ENCODE results near the gene BRF1. TPM values are rescaled to one million over a fixed set of nuclear protein-coding genes. Genes with fewer than 3 reads are reported as not detected.

Gene BRF1
- total RNA-seq, 1 experiment from 2014 or later = 25.0 TPM

GRCh38 chr14:105241641-105242040 is 59.2 kb downstream of the BRF1 start:
- DNase-seq = no peak
- H3K36me3 ChIP-seq = no peaks in the 10 kb centered on the region
- no peaks in the 10 kb centered on the region for H3K27me3 ChIP-seq
- no peak overlapping the region for H3K4me3 ChIP-seq
- H3K9me3 ChIP-seq = no peaks in the 10 kb centered on the region

DNA sequence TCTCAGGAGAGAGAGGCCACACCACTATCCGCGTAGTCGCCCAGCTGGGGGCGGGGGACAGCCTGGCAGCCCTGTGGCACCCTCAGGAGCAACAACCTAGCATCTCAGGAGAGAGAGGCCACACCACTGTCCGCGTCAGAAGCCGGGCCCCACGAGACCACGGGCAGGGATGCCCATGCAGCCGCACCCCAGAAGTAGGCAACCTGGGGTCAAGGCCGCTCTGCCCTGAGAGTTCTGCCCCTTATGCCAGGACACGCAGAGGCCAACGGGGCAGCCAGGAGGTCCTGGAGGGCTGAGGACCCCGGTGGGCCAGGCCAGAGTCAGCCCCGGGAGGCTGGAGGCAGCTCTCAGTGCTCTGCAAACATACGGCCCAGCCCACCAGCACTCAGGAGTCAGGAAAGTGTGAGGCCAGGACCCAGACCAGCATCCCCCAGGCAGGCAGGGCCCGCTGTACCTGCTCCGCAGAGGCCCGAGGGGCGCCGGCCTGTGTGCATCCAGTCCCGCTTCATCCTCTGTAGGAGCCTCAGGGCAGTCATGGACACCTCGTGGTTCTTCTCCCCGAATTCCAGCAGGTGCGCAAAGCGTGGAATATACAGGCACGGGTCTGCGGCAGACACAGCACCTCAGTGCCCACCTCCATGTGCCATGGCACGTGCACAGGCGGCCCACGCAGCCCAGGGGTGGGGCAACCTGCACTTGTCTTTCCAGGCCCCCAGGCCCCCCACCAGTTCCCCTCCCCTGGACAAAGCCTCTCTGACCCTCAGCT is 59.8 kb downstream of the BRF1 start:
- H3K27me3 ChIP-seq = no peaks in the 10 kb centered on the region
- no peak overlapping the region for H3K4me3 ChIP-seq
- no peaks in the 10 kb centered on the region for H3K9me3 ChIP-seq
- DNase-seq = no peak
- H3K36me3 ChIP-seq = no peaks in the 10 kb centered on the region

DNA sequence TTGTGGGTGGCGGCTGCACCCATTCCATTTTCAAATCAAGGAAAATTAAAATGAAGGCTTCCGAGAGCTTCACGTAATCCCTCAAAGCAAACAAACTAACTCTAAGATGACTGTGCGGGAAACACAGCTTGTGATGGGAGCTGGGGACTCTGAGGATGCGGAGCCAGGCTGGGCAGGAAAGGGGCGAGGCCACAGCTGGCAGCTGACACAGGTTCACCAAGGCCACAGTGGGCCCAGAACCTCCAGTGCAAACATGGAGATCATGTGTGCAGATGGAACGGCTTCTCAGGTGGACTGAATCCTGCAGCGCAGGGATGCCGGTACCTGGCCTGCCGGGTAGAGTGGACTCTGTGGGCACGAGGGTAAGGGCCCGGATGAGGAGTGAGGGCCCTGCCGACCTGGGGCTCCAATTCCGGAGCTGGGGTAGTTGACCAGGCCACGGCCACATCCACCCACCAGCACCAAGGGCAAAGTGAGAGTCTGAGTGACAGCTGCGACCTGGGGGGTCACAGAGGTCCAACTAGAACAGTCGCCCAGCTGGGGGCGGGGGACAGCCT is 71.6 kb downstream of the BRF1 start:
- no peaks in the 10 kb centered on the region for H3K27me3 ChIP-seq
- no peak overlapping the region for H3K4me3 ChIP-seq
- DNase-seq = no peak
- H3K9me3 ChIP-seq = no peaks in the 10 kb centered on the region
- H3K36me3 ChIP-seq = no peaks in the 10 kb centered on the region

DNA sequence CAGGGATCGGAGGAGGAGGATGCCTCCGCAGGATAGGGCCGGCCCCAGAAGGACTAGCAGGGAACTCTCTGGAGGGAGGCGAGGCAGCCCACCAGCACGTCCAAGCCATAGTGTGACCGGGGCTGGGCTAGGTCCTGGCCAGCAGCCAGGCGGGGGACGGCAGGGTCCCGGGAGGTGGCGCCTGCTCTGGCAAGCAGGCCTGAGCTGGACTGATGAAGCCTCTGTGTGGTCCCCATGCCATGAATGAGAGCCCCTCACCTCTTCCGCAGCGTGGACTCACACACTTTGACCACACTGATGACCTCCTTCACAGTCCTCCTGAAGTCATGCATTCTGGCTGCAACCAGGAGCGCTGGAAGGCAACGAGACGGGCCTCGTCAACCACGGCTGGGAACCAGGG is 72.2 kb downstream of the BRF1 start:
- no peak for DNase-seq
- Histone ChIP-seq H3K4me3 (no peak overlapping the region), H3K27me3 (no peaks in the 10 kb centered on the region), H3K36me3 (no peaks in the 10 kb centered on the region), H3K9me3 (no peaks in the 10 kb centered on the region)

DNA sequence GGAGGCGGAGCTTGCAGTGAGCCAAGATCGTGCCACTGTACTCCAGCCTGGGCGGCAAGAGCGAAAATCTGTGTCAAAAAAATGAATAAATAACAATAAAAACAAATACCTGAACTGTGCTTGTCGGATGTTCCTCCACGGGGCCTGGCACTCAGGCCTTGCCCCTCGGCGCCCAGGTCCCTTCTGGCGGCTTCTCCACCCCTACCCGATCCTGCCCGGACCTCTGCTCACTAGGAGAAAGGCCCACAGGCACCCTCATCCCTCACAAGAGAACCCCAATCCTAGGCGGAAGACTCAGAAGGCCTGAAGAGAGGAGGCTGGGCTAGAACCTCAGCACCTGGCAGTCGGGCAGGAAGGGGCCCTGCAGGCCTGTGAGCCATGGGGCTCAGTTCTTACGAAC is 73.5 kb downstream of the BRF1 start:
- H3K9me3 ChIP-seq = no peaks in the 10 kb centered on the region
- H3K4me3 ChIP-seq = no peak overlapping the region
- no peaks in the 10 kb centered on the region for H3K27me3 ChIP-seq
- DNase-seq = no peak
- no peaks in the 10 kb centered on the region for H3K36me3 ChIP-seq

DNA sequence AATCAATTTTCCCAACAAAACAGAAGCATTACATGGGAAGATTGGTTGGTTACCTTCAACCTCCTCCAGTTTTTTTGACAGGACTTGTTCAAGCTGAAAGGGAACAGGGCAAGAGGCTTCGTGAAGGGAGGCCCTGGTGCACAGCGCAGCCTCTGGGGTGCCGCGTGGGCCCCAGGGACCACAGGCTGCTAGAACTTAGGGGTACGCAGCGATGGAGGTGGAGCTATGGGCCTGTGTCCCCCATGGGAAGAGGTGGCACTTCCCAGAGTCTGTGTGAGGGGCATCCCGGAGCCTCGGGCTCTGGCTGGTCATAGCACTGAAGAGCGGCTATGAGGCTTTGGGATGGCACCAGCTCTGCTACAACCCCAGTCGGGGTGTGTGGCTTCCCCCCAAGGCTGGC is 74.6 kb downstream of the BRF1 start:
- no peaks in the 10 kb centered on the region for H3K36me3 ChIP-seq
- H3K4me3 ChIP-seq = no peak overlapping the region
- no peaks in the 10 kb centered on the region for H3K9me3 ChIP-seq
- no peak for DNase-seq
- no peaks in the 10 kb centered on the region for H3K27me3 ChIP-seq

- Histone ChIP-seq H3K9me3 (no peaks in the 10 kb centered on the region), H3K4me3 (no peak overlapping the region), H3K27me3 (no peaks in the 10 kb centered on the region), H3K36me3 (no peaks in the 10 kb centered on the region)
- no peak for DNase-seq
Measured at GRCh38 chr14:105224845-105225570, 75.8 kb downstream of the BRF1 start.

DNA sequence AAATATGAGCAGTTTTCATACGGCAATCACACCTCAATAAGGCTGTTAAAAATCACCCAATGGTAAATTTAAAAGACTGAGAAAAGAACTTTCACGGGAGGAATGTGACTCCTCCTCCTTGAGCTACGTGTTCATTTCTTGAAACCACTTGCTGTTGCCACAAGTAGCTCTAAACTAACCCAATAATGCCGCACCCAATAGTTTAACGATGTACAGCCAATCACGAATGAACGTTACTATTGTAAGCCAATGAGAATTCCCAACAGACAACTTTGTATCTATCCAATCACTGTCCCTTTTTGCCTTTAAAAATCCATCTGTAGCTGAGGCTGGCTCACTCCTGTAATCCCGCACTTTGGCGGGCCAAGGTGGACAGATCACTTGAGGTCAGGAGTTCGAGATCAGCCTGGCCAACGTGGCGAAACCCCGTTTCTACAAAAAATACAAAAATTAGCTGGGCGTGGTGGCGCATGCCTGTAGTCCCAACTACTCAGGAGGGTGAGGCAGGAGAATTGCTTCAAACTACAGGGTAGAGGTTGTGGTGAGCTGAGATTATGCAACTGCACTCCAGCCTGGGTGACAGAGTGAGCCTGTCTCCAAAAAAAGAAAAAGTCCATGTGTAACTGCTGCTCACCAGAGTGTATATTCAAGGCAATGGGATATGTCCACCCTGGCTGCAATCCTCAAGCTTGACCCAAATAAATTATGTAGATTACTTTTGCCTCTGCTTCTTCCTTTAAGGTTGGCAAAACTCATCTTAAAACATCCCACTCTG is 76.8 kb downstream of the BRF1 start:
- Histone ChIP-seq H3K9me3 (no peaks in the 10 kb centered on the region), H3K36me3 (no peaks in the 10 kb centered on the region), H3K4me3 (no peak overlapping the region), H3K27me3 (no peaks in the 10 kb centered on the region)
- DNase-seq = no peak

- Histone ChIP-seq H3K36me3 (no peaks in the 10 kb centered on the region), H3K9me3 (no peaks in the 10 kb centered on the region), H3K4me3 (no peak overlapping the region), H3K27me3 (no peaks in the 10 kb centered on the region)
- no peak for DNase-seq
Measured at GRCh38 chr14:105223260-105223659, 77.5 kb downstream of the BRF1 start.

DNA sequence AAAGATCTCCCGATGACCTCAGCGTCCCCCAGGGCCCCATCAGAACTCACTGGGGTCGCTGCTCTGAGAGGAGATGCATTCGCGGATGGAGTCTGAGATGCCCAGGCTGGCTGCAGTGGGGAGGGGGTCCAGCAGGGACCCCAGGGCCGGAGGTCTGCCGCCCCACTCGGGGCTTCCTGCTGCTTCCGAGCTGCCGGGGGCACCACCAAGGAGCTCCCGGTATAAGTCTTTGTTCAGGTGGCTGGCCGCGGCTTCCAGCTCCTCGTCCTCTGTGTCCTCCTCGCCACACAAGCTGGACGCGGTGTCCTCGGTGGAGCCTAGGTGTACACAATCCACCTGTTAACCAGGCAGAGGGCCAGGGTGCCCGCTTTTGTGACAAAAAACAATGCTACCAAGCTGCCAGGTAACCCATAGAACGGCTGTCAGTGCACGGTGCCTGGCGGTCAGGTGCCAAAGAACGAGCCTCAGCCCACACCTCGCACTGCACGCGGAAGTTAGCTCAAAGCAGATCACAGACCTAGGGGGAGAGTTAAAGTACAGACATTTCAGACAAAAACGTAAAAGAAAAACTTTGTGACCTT is 79.1 kb downstream of the BRF1 start:
- no peaks in the 10 kb centered on the region for H3K36me3 ChIP-seq
- no peaks in the 10 kb centered on the region for H3K27me3 ChIP-seq
- no peaks in the 10 kb centered on the region for H3K9me3 ChIP-seq
- DNase-seq = no peak
- H3K4me3 ChIP-seq = no peak overlapping the region

GRCh38 chr14:105220699-105221597 is 79.9 kb downstream of the BRF1 start:
- Histone ChIP-seq H3K27me3 (no peaks in the 10 kb centered on the region), H3K36me3 (no peaks in the 10 kb centered on the region)

GRCh38 chr14:105219753-105220152 is 81.0 kb downstream of the BRF1 start:
- no peak for DNase-seq
- H3K36me3 ChIP-seq = no peaks in the 10 kb centered on the region
- H3K9me3 ChIP-seq = no peaks in the 10 kb centered on the region
- H3K27me3 ChIP-seq = no peaks in the 10 kb centered on the region
- H3K4me3 ChIP-seq = no peak overlapping the region

More at GRCh38 chr14:105220699-105221597, 79.9 kb downstream of the BRF1 start:
- DNase-seq = no peak
- no peaks in the 10 kb centered on the region for H3K9me3 ChIP-seq
- H3K4me3 ChIP-seq = no peak overlapping the region

- Histone ChIP-seq H3K27me3 (no peaks in the 10 kb centered on the region), H3K36me3 (no peaks in the 10 kb centered on the region), H3K9me3 (no peaks in the 10 kb centered on the region), H3K4me3 (no peak overlapping the region)
- no peak for DNase-seq
Measured at GRCh38 chr14:105219043-105219612, 81.7 kb downstream of the BRF1 start.

GRCh38 chr14:105218611-105219010 is 82.2 kb downstream of the BRF1 start:
- no peaks in the 10 kb centered on the region for H3K27me3 ChIP-seq
- no peak for DNase-seq
- no peaks in the 10 kb centered on the region for H3K9me3 ChIP-seq
- no peaks in the 10 kb centered on the region for H3K36me3 ChIP-seq
- no peak overlapping the region for H3K4me3 ChIP-seq

- H3K36me3 ChIP-seq = no peaks in the 10 kb centered on the region
- H3K9me3 ChIP-seq = no peaks in the 10 kb centered on the region
- no peak overlapping the region for H3K4me3 ChIP-seq
- no peaks in the 10 kb centered on the region for H3K27me3 ChIP-seq
- DNase-seq = no peak
Measured at GRCh38 chr14:105217774-105218173, 83.0 kb downstream of the BRF1 start.
